Left colon (tissue), 2 donors: ENCODE data around the gene CALML3. TPM values are rescaled to one million over a fixed set of nuclear protein-coding genes. Genes with fewer than 3 reads are reported as not detected.
"Not testable (repeated sequence)": the region's sequence is repeated elsewhere in the genome, so short reads cannot be mapped to it uniquely, and the experiment has no call there.

ENCODE experiments used
- ATAC-seq: fragments of 200-7000 bp; cut with Tn5 transposase; one replicate; pipeline ENCODE4 v1.9.1; 2020; ENCODE audit warnings: mild to moderate bottlenecking, moderate library complexity
- DNase-seq, 2 donors: peaks; one replicate each; pipeline ENCODE4 v3.0.0-alpha.2; 2020
- intact Hi-C, 2 donors: fragments of 100-400 bp; cut with DNase I in 1 of 2; cut with micrococcal nuclease in 1 of 2; formaldehyde crosslinking; loops; one replicate each; pipeline versions ENCODE4 v1.11.2 to v1.14.0; 2022; cut with DNase I, micrococcal nuclease
- total RNA-seq, 2 donors: library from RNA; stranded (reverse); fragmentation: NEBNext Ultra II Directional; extraction: Animal tissue kit (Norgen Biotek cat#: 25700); gene quantifications; one replicate each; pipeline ENCODE4 v1.2.1, GENCODE V29; 2021
- donor health status: DM: no; HTN: no; CAD: no.
- donor health status: DM: yes; HTN: yes; CAD: no.

CALML3 gene
- total RNA-seq, 2 donors from 2014 or later, result 0.08 to 0.09 TPM

GRCh38 chr10:5557799-5558771 lies 33.3 kb downstream of the CALML3 start:
- ATAC-seq (no peak), DNase-seq (peak; percentile 4 to 24)
- intact Hi-C loops, result no loop called here

GRCh38 chr10:5559022-5559421 lies 34.3 kb downstream of the CALML3 start:
- DNase-seq, ATAC-seq, intact Hi-C loops: not testable (repeated sequence)

DNA sequence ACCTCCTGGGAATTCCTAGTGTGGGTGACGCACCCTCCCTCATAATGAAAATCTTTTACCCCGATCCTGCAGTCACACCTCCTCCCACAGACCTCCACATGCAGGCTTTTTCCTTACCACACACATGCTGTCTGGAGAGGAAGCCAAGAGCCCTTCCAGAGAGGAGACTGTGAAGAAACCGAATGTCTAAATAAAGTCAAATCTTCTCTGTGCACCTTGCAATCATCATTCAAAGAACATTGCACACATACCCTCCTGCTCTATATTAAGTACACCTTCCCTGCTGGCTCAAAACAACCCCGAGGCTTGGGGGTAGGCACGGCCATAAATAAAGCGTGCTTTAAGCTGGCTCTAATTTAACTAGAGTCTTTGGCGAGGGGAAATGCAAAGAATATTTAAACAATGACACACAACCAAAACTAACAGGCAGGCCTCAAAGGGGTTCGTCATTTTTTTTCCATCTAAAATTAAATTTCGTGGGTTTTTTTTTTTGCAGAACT lies 34.9 kb downstream of the CALML3 start:
- peak in 1 of 2 donors; percentile 24 for DNase-seq
- no peak for ATAC-seq
- intact Hi-C loops, result no loop called here

- intact Hi-C loops, result no loop called here
- ATAC-seq (no peak), DNase-seq (peak in 1 of 2 donors; percentile 2)
Measured at GRCh38 chr10:5560142-5560816, 35.5 kb downstream of the CALML3 start.

DNA sequence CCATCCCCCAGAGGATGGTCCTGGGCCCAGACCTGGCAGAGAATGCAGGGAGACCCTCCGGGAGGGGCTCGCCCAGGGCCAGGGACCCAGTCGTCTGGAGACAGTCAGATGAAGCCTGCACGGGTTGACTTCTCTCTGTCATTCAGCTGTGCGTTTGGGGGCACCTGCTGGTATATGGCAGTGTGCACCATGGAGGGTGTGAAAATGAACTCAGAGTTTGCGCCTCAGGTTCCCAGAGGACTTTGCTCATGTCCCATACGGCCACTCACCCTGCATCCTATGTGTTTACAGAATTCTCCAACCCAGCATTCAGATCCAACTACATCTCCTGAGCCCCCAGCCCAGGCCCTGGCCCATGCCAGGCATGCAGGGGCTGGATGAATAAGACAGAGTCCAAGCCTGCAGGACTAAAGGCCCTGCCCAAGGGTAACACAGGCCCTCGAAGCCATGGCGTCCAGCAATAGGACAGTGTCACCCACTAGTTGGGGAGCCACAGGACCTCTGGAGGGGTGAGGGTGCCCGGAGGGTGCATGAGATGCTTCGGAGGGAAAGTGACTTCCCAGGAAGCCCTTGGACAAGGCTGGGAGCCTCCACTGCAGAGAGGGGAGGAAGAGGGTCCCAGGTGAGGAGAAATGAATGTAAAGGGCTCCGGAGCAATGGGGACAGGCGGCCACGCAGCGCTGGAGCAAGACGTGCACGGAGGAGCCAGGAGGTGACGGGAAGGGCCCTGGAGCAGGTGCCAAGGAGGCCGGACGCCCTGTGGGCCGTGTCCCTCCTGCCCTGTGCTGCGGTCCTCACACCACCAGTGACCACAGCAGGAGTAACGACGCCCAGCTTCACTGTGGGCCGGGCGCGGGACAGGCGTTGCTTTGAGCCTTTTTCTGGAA lies 36.3 kb downstream of the CALML3 start:
- ATAC-seq (peak; percentile 10), DNase-seq (peak; percentile 2 to 19)
- intact Hi-C loops, result no loop called here

GRCh38 chr10:5561704-5562645 lies 37.2 kb downstream of the CALML3 start:
- intact Hi-C loops, result no loop called here
- ATAC-seq (no peak), DNase-seq (peak; percentile 2 to 23)

DNA sequence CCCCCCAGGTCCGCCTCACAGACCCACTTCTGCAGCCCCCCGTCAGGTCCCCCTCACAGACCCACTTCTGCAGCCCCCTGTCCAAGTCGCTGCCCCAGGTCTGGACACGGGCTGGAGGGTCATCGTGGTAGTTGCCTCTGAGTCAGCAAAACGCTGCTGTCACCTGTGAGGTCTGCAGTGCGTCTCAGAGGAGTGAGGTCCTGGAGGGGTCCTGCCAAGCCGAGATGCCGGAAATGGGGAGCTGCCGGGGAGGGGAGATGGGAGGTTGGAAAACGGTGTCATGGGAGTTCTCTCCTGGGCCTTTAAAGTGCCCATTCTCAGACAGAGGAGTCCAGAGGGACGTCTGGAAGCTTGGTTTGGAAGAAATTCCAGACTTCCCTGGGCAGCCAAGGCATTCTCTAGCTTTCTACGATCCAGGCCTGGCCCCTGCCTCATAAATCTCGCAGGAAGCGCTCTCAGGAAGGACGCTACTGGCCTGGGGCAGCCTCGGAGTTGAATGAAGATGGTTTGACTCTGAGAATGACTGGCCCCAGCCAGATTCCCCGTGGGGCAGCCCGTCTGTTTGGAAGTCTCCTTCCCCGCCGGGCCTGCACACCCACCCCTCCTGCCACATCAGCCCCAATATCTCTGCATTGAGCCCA lies 38.7 kb downstream of the CALML3 start:
- intact Hi-C loops, result no loop called here
- no peak for ATAC-seq
- DNase-seq, result peak; percentile 6 to 23

DNA sequence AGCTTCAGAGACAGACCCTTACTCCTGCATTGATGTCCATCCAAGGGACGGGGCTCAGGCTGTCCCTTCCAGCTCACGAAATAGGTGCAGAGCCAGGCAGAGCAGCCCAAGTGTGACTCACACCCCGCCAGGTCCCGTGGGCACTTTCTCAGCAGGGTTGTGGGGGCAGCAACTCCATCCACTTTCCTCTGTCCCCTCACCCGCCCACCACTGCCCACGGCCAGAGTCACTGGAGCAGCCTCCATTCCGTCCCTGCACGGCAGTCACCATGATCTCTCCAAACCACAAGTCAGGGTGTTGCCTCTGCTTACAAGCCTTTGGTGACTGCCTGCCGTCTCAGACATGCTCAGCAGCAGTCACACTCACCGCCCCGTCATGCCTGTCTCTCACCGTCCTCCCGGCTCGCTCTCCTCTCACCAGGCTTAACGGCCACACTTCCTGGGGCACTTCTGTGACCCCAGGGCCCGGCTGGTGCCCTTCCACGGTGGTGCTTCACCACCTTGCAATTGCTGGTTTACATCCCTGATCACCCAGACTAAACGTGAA lies 39.3 kb downstream of the CALML3 start:
- ATAC-seq (no peak), DNase-seq (peak; percentile 9 to 24)
- intact Hi-C loops, result no loop called here

GRCh38 chr10:5564537-5565204 lies 39.9 kb downstream of the CALML3 start:
- DNase-seq (peak; percentile 10 to 17), ATAC-seq (no peak)
- intact Hi-C loops, result no loop called here

DNA sequence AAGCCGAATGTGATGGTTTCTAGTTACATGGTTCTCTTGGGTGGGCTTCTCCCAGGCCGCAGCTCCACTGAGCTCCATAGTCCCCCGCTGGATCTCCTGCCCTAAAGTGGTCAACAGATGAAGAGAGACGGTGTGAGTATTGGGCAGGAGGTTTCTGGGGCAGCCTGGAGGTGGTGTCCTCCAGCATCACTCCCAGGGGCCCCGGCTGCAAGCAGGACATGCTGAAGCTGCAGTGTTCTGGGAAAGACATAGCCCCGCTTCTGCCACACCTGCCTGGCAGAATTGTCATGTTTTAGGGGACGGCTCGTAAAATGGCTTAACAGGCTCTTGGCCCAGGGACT lies 40.4 kb downstream of the CALML3 start:
- intact Hi-C loops, result no loop called here
- DNase-seq (peak; percentile 7 to 21), ATAC-seq (no peak)

- intact Hi-C loops, result no loop called here
- ATAC-seq (no peak), DNase-seq (peak; percentile 3 to 19)
Measured at GRCh38 chr10:5565671-5566581, 41.2 kb downstream of the CALML3 start.

DNA sequence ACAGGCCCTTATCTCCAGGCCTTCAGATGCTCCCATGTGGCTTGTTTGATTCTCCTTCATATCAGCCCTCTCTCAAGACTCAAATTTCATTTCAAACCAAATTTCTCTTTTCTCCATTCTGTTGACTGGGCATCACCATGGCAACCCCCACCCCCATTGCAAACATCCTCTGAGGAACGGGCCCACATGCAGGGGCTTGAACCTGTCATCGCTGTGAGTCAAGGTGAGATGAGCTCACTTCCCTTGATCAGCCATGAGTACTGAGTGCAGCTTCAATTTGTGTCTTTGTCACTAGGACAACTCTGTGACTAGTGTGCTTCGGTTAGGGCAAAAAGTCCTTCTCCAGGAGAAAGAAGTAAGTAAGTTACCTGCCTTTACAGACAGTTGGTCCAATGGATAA lies 41.9 kb downstream of the CALML3 start:
- DNase-seq (peak in 1 of 2 donors; percentile 2), ATAC-seq (no peak)
- intact Hi-C loops, result no loop called here

DNA sequence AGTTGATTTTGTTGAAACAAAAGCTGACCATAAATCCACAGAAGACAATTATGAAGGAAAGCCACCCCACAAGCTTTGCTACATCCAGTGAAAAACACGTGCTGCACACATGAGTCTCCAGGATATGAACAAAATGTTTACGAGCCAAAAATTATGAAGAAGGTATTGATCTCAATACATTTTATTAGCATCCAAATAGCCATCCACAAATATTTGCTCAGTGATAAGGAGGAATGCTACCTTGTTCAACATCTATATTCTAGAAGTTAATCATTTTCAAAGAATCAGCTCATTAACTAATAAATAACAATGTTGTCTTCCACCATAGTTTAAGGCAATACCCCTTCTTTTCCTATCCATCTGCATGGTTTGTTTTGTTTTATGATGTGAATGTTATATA lies 42.7 kb downstream of the CALML3 start:
- ATAC-seq, result no peak
- intact Hi-C loops, result no loop called here
- DNase-seq, result no peak

GRCh38 chr10:5568984-5569383 lies 44.2 kb downstream of the CALML3 start:
- intact Hi-C loops, result no loop called here
- no peak for ATAC-seq
- no peak for DNase-seq

DNA sequence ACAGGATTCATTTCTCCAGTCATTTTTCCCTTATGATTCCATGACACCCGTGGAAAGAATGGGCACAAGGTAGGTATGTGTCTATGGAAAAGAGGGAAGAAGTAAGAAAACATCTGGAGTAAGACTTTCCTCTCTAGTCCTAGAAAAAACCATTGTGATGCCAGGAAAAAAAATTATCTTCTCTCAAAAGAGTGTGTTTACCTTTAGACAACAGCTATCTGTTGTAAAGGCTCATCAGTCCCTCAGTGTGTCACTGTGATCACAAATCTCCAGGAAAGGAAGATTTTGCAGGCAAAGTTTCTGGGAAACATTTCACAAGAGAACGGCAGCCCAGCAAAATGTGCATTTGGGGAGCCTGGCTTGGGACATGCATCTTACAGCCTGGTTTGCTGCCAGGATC lies 44.8 kb downstream of the CALML3 start:
- ATAC-seq (no peak), DNase-seq (no peak)
- intact Hi-C loops, result no loop called here
